HG03159 (cell line): ENCODE data around the gene MTMR2.

Source experiments
- ATAC-seq: cut with Tn5 transposase; IDR thresholded peaks from one replicate; pipeline ENCODE4 v1.9.1; 2021; ENCODE audit warnings: mild to moderate bottlenecking, moderate library complexity; ENCODE audit not compliant: unreplicated experiment

Gene MTMR2

DNA sequence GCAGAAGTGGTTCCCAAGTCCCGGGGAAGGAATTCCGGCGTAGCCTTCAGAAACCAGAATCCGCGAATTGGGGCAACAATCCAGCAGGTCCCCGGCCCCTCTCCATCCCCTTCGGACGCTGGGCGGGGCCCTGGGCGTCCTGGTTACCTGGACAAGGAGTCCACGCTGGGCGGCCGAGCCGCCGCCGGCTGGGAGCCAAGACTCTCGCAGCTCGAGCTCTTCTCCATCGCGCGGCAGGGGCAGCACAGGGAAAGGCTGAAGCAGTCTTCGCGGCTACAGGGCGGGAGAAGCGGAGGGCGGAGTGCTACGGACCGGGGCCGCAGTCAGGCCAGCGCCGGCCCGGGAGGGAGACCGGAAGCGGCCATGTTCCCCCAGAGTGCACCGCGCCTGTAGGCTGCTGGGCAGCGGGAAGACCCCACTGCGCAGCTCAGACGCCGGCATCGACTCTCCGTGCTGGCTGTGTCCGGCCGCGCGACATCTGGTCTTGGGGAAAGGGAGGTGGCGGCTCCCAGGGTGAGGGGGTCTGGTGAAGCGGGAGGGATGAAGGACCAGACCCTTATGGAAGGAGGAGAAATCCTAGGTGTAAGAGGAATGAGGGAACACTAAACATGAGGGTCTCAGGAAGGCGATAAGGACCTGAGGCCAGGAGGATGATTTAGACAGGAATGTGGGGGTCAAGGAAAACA lies at the start of gene MTMR2:
Gene MTMR2 (minus strand): TSS at position 380 of the 686 bp plus-strand sequence. CDS start 153 bp downstream, at position 227.
- peak; percentile 99 for ATAC-seq

DNA sequence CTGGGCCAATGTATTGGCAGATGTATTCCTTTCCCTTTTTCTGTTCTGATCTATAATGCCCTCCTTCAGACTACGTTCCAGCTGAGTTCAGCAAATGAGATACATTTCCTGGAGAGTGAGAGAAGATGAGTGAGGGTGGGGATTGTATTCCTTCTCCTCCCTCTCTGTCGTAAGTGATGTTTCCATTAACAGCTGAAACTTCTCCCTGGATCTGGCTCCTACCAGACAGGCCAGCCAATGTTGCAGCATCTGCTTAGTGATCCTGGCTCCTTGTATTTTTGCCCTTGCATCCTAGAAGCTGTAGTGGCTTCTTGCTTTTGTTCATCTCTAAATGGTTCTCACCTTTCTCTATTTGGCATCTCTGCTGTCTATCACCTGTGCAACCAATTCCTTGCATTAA lies 48.2 kb upstream of the MTMR2 start:
- ATAC-seq, result no peak

DNA sequence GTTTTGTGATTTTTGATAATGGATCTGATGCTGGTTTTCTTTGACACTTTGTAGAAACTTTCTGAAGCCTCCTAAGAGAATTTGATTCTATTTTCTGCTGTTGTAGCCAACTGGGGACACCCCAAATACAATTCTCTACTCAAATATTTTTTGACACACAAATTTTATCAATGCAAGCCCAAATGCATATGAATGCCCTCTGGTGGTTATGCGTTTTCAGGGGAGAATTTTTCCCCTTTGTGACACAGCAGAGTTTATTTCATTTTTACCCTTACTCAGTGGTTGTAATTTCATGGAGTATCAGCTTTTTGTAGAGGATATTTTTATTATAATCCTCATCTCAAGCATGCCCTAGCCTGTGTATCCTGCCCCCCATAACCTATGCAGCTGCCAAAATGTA lies 44.7 kb upstream of the MTMR2 start:
- no peak for ATAC-seq

DNA sequence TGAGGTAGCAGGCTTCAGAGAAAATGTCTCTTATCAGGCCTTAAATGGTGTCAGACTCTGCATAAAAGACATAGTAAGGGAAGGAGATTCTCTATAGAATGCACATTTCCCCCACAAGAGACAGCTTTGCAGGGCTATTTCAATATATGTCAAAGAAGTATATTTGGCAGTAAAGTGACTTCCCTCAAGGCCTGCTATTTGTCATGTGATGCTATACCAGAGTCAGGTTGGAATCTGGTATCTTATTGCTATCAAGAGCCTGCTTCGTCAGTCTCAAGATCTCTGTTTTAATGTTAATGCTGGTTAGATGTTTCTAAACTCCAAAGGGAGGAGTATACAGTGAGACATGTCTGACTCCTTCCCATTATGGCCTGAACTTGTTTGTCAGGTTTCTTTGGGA lies 40.4 kb upstream of the MTMR2 start:
- ATAC-seq, result no peak

DNA sequence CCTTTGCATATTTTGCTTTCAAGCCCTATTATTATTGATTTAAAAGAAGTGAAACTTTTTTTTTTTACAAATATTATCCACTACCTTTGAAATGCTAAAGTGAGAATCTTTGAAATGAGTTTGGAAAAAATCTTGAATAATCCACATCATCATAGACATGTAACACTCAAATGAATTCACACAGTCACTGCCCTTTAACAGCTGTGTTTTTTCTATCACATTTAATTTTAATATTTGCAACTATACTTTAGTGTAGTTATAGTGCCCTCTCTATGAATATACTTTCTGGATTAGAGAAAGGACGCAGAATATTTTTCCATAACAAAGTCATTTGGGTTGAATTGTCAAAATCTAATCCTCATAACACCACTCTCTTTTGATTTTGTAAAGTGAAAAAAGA lies 37.9 kb upstream of the MTMR2 start:
- ATAC-seq, result no peak

DNA sequence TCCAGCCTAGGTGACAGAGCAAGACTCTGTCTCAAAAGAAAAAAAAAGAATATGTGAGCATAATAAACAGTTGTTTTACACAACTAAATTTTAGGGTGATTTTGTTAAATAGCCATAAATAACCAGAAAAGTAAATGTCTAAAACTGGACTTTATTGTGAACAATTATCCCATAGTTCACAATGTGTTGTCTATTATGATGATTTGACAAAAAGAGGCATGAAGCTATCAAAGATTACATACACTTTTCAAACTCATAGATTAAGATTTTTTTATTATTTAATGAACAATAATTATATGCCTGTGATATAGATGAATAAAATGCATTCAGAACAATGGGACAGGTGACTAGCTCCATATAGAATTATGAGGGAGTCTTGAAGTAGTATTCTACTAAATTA lies 27.0 kb upstream of the MTMR2 start:
- no peak for ATAC-seq

DNA sequence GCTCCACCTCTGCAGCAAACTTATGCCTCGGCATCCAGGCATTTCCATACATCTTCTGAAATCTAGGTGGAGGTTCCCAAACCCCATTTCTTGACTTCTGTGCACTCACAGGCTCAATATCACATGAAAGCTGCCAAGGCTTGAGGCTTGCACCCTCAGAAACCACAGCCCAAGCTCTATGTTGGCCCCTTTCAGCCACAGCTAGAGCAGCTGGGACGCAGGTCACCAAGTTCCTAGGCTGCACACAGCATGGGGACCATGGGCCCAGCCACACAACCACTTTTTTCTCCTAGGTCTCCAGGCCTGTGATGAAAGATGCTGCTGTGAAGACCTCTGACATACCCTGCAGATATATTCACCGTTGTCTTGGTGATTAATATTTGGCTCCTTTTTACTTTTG lies 24.7 kb upstream of the MTMR2 start:
- no peak for ATAC-seq

DNA sequence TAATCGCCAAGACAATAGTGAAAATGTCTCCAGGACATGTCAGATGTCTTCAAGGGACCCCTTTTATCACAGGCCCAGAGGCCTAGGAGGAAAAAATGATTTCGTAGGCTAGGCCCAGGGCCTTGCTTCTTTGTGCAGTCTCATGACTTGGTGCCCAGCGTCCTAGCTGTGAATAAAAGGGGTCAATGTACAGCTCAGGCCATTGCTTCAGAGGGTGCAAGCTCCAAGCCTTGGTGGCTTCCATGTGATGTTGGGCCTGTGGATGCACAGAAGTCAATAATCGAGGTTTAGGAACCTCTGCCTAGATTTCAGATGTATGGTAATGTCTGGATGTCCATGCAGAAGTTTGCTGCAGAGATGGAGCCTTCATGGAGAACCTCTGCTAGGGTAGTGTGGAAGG lies 20.7 kb upstream of the MTMR2 start:
- ATAC-seq, result no peak

DNA sequence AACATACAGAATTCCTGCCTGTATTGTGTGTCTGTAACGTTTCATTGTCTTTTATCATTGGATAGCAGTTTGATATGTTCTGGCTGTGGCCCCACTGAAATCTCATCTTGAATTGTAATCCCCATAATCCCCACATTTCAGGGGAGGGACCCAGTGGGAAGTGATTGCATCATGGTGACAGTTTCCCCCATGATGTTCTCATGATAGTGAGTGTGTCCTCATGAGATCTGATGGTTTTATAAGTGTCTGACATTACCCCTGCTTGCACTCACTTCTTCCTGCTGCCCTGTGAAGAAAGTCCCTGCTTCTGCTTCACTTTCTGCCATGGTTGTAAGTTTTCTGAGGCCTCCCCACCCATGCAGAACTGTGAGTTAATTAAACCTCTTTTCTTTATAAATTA lies 19.6 kb upstream of the MTMR2 start:
- no peak for ATAC-seq

DNA sequence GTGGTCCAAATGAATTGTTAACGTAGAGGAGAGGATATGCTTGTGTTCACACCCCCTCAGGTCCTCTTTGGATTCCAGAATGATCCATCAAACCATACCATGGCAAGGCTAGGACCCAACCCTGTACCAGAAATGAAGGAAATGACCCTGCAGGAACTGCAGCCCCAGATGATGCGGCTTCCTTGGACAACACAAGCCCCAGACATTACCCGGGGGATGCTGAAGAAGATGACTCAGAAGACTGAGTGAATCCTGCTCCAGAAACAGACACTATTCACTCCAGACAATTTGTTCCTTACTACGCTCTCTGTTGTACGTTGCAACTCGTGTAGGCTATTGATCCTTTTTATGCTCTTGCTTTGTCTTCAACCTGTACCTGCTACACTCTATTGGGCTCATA lies 15.2 kb upstream of the MTMR2 start:
- no peak for ATAC-seq

DNA sequence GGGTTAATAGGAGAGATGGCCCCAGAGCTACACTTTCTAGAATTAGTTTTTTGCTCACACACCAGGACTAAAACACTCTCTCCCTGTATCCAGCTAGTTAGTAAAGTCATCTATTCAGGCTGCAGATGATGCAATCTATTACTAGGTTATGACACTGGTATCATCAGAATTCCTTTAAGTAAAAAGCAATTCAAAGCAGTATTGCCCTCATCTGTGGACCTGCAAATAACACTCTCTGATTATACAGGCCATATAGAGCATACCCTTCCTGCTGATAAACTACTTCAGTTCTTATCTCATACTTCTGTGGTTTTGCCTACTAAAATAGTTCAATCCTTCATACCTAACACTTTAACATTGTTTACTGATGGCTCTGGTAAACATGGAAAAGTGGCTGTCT lies 13.5 kb upstream of the MTMR2 start:
- ATAC-seq, result no peak

DNA sequence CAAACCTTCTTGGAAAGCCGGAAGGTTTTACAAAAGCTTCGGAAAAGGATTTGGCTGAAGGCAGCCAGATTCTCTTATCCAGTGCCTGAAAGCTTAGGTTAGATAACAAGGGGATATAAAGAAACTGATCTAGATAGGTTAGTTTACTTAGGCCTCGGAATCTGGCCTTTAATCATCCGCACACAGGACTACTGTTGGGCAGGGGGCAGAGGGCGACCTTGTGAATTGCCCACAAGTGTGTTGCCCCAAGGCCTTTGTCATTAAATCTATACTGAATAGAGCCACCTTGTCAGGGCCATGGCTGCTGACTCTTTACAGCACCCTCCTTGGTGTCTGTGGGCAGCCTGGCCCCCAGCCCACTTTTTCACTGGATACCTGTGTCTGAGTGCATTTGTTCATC lies 9.7 kb upstream of the MTMR2 start:
- ATAC-seq, result no peak

DNA sequence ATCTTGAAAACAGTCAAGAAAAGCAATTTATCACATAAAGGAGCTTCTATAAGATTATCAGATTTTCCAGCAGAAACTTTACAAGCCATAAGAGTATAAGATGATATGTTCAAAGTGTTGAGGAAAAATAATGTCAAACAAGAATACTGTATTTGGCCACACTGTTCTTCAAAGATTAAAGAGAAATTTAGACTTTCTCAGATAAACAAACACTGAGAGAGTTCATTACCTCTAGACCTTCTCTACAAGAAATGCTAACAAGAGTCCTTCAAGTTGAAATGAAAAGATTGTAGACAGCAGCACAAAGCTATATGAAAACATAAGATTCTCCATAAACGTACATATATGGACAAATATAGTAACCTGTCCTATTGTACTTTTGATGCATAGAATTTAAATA lies 8.0 kb upstream of the MTMR2 start:
- no peak for ATAC-seq

DNA sequence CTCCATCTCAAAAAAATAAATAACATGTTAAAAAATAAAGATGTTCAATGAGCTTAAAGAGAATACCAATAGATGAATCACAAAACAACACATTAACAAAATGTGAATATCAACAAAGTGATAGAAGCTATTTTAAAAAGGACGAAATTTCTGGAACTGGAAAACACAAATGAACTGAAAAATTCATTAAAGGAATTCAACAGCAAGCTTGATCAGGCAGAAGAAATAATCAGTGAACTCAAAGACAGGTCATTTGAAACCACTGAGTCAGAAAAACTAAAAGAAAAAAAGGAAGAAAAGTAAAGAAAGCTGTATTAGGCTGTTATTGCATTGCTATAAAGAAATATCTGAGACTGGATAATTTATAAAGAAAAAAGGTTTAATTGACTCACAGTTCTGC lies 7.0 kb upstream of the MTMR2 start:
- no peak for ATAC-seq

DNA sequence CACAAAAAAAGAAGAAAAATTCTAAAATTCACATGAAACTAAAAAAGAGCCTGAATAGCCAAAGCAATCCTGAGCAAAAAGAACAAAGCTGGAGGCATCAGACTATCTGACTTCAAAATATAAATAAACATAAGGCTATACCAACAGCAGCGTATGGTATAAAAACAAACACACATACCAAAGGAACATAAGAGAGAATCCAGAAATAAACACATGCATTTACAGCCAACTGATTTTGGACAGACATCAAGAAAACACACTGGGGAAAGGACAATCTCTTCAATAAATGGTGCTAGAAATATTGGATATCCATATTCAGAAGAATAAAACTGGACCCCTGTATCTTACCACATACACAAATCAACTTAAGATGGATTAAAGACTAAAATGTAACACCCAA lies 2.8 kb upstream of the MTMR2 start:
- ATAC-seq, result no peak

DNA sequence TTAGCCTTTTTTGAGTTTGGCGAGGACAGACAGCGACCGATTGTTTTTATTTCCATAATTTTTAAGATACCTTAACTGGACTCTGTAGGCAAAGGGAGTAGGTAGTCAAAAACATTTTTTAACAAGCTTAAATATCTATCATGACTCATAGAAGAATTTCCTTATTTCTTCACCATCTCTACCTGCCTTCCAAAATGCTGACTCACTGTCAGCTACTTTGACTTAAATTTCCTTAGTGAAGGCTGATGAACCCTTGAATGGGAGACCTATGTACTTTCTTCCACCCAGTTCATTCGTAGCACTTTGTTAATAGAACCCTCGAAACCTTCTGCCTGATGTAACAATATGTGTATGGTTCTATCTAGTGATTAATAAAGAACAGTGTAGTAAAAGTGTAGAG lies 1.1 kb upstream of the MTMR2 start:
- ATAC-seq, result no peak

DNA sequence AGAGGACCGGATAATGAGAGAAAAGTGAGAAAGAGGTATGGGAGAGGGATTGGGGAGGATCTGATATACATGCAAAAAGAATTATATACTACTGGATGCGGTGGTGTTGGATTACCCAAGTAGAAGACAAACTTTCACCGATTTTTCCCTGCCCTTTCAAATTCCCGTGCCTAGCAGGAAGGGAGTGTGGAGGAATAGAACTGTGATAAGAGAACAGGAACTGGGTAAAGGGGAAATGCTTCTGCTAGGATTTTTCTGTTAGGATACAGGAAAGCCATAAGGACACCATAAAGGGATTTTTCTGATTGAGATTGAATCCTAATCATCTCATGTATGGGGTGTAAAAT lies 480 bp upstream of the MTMR2 start:
- ATAC-seq, result peak; percentile 6

DNA sequence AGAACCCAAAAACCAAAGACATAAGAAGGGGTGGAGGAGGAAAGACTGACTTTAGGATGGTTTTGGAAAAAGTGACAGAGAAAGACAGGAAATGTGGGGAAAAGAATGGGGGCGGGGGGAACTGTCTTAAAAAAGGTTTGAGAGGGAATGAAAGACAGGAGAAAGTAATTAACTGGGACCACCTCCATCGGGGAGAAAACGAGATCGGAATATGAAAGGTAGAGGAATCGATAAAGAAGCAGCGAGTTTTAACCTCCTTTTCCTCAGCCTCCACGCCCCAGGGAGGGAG lies 524 bp downstream of the MTMR2 start:
- no peak for ATAC-seq

DNA sequence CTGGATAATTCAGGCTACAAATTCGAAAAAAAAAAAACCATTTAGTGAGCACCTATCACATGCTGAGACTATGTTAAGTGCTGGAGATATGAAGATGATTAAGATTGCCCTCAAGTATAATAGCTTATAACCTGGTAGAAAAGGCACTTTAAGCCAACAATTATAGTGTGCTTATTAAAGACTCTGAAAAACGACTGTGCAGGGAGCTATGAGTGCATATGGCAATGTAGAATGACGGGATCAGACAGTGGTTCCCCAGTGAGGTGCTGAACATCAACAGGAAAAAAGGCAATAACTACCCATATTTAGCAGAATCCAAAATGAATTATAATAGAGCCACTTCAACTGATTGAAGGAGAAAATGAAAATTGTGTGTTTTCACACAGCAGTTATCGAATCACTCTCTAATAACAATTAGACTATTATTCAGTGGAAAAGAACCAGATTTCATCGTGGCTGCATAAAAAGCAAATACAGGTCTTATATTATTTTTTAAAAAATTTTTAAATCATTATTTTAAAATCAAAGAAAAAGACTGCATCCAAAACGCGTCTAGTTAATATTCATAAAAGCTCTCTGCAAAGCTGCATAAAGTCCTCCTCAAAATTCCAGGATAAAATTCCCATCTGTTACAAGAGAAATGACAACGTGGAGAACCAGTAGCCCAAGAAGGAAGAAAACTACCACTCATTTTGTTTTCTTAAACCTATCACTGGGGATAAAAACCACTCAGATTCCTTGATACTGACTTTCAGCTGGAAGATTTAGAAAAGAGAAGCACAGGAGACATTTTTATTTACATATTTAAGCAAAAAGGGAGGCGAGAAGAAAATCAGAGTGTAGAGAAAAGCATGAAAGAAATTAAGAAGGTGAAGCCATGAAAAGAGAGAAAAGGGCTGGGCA lies 1.1 kb downstream of the MTMR2 start:
- no peak for ATAC-seq

DNA sequence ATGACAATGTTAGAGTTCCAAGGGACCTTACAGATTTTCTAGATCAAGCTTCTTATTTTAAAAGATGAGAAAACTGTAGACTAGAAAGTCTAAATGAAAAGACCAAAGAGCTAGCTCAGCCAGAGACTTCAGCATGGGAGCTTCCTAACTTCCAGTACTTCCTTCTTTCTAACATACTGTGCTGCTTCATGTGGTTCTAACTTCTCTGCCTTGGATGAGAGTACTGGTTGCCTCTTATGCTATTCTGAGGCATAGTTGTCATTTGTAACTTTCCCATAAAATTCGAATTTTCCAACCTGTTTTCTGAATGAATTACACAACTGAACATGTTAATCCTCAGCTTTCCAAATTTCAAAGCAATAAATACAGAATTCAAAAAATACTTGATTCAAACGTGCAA lies 1.8 kb downstream of the MTMR2 start:
- ATAC-seq, result no peak

DNA sequence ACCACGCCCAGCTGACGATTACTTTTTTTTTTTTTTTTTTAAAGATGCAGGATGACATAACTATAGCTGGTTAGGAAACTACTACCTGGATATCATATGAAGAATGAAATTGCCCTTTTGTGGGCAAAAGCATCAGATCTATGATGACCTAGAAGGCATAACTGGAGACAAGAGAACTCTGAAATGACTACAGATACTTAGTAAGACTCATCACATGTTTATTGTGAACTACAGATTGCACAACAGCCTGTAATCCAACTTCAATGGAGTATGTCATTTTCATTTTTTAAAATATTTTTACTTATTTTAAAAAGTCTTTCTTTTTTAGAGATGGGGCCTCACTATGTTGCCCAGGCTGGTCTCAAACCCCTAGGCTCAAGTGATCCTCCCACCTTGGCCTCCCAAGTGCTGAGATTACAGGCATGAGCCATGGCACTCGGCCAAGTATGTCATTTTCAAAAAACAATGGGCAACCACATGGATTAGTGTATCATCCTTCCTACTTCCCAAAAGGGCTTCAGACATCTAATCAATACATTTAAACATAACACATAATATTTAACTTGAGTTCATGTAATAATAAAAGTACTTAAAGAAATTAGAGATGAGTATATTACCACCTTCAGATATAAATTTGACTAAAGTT lies 3.3 kb downstream of the MTMR2 start:
- ATAC-seq, result no peak

DNA sequence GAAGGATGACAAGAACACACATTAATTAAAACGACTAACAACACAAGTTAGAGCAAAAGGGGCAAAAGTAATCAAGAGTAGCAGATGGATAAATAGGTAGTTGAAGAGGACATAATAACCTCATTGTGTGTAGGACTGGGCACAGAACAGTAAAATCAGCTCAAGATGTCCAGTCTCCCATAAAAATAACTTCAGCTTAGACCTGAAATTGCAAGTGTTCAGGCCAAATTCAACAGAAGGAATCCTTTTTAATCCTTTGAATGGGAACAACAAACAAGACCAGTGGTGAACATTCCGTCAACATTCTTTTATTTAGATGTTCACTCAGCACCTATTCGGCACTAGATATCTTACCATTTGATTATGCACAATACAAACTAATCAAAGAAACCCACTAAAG lies 4.4 kb downstream of the MTMR2 start:
- no peak for ATAC-seq
